ENCODE measurements around the gene SEC61A2.

- TF ChIP-seq, protein P1, sequence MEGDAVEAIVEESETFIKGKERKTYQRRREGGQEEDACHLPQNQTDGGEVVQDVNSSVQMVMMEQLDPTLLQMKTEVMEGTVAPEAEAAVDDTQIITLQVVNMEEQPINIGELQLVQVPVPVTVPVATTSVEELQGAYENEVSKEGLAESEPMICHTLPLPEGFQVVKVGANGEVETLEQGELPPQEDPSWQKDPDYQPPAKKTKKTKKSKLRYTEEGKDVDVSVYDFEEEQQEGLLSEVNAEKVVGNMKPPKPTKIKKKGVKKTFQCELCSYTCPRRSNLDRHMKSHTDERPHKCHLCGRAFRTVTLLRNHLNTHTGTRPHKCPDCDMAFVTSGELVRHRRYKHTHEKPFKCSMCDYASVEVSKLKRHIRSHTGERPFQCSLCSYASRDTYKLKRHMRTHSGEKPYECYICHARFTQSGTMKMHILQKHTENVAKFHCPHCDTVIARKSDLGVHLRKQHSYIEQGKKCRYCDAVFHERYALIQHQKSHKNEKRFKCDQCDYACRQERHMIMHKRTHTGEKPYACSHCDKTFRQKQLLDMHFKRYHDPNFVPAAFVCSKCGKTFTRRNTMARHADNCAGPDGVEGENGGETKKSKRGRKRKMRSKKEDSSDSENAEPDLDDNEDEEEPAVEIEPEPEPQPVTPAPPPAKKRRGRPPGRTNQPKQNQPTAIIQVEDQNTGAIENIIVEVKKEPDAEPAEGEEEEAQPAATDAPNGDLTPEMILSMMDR (IDR thresholded peaks at IDR 0.05), result no peak
- no peak for TF ChIP-seq POLR2A (IDR thresholded peaks at IDR 0.05)
These were observed 28.6 kb downstream of the SEC61A2 start for GRCh38 chr10:12158111-12158510.

Measured in body of pancreas (tissue), 4 donors.